HG03066 (cell line): ENCODE results near the gene CCDC167.

ENCODE experiments used
- ATAC-seq: cut with Tn5 transposase; IDR thresholded peaks from one replicate; pipeline ENCODE4 v1.9.1; 2021; ENCODE audit warnings: low read depth; ENCODE audit not compliant: unreplicated experiment

CCDC167 gene

GRCh38 chr6:37531026-37531425, 31.3 kb upstream of the CCDC167 start:
- no peak for ATAC-seq

GRCh38 chr6:37530297-37530696, 30.6 kb upstream of the CCDC167 start:
- no peak for ATAC-seq

- no peak for ATAC-seq
Measured at GRCh38 chr6:37528541-37528940, 28.8 kb upstream of the CCDC167 start.

- no peak for ATAC-seq
Measured at GRCh38 chr6:37525460-37526357, 26.0 kb upstream of the CCDC167 start.

- ATAC-seq: no peak
Measured at GRCh38 chr6:37524970-37525318, 25.3 kb upstream of the CCDC167 start.

- no peak for ATAC-seq
Measured at GRCh38 chr6:37524025-37524969, 24.6 kb upstream of the CCDC167 start.

- ATAC-seq: no peak
Measured at GRCh38 chr6:37523412-37523811, 23.7 kb upstream of the CCDC167 start.

- no peak for ATAC-seq
Measured at GRCh38 chr6:37522836-37523235, 23.1 kb upstream of the CCDC167 start.

GRCh38 chr6:37521674-37522073, 22.0 kb upstream of the CCDC167 start:
- no peak for ATAC-seq

- no peak for ATAC-seq
Measured at GRCh38 chr6:37520926-37521325, 21.2 kb upstream of the CCDC167 start.

GRCh38 chr6:37519461-37519860, 19.8 kb upstream of the CCDC167 start:
- ATAC-seq: no peak

GRCh38 chr6:37518116-37518515, 18.4 kb upstream of the CCDC167 start:
- ATAC-seq: no peak

GRCh38 chr6:37517411-37517812, 17.7 kb upstream of the CCDC167 start:
- no peak for ATAC-seq

GRCh38 chr6:37516920-37517405, 17.3 kb upstream of the CCDC167 start:
- ATAC-seq: no peak

GRCh38 chr6:37516076-37516919, 16.6 kb upstream of the CCDC167 start:
- ATAC-seq: no peak

GRCh38 chr6:37515712-37516075, 16.0 kb upstream of the CCDC167 start:
- ATAC-seq: no peak

GRCh38 chr6:37514837-37515236, 15.1 kb upstream of the CCDC167 start:
- no peak for ATAC-seq

- no peak for ATAC-seq
Measured at GRCh38 chr6:37514321-37514771, 14.7 kb upstream of the CCDC167 start.

- ATAC-seq: no peak
Measured at GRCh38 chr6:37513576-37513975, 13.9 kb upstream of the CCDC167 start.

GRCh38 chr6:37513155-37513554, 13.5 kb upstream of the CCDC167 start:
- no peak for ATAC-seq
